Chondrocyte (in vitro differentiated cells): ENCODE results near the gene RELCH. TPM values are rescaled to one million over a fixed set of nuclear protein-coding genes. Genes with fewer than 3 reads are reported as not detected.

Experiments
- DNase-seq: peaks from one replicate; pipeline ENCODE4 v3.0.0; 2021; ENCODE audit warnings: mixed read lengths, low spot score
- H3K27ac Mint-ChIP-seq: one replicate; pipeline ENCODE4 v1.8.0; 2021; ENCODE audit warnings: mild to moderate bottlenecking, moderate library complexity, mixed read lengths; ENCODE audit not compliant: unreplicated experiment
- H3K27me3 Mint-ChIP-seq: 2 replicates; pipeline ENCODE4 v1.8.0; 2021; ENCODE audit warnings: low read depth, mixed read lengths
- H3K36me3 Mint-ChIP-seq: 2 replicates; pipeline ENCODE4 v1.8.0; 2021; ENCODE audit warnings: low read depth, mixed read lengths
- H3K4me1 Mint-ChIP-seq: 2 replicates; pipeline ENCODE4 v1.8.0; 2021; ENCODE audit warnings: low read depth, mild to moderate bottlenecking, mixed read lengths
- H3K4me3 Mint-ChIP-seq: one replicate; pipeline ENCODE4 v1.8.0; 2021; ENCODE audit warnings: mild to moderate bottlenecking, moderate library complexity, mixed read lengths; ENCODE audit not compliant: unreplicated experiment
- H3K9me3 Mint-ChIP-seq: 2 replicates; pipeline ENCODE4 v1.8.0; 2021; ENCODE audit warnings: low read depth, mixed read lengths
- total RNA-seq: library from RNA; stranded (reverse); gene quantifications from 3 replicates; pipeline ENCODE4 v1.2.1, GENCODE V29; 2021
- TF ChIP-seq, protein P1 (sequence below): fragments of 200-600 bp; sonication (generic); IDR thresholded peaks from 2 replicates; pipeline ENCODE4 v1.5.0; 2021; ENCODE audit warnings: antibody characterized with exemption, mild to moderate bottlenecking, moderate library complexity

RELCH gene
- total RNA-seq, 1 donor from 2014 or later: 15.2 TPM

DNA sequence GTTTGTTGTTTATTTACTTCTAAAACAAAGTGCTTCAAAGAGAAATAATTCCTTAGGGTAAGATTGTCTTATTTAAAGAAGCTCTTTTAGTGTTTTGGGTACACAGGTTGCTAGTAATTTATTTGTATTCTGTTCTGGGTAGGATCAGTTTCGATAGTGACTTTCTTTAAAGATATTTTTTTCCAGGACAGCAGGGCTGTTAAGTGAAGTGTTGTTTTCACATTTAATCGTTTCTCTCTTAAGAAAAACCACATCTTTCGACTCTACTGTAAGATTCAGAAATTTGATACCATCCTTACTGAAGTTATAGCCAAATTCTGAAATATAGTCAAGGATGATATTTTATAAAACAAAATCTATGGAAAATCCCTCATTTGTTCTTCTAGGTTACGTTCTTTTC, 155.8 kb downstream of the RELCH start:
- Mint-ChIP-seq H3K4me1 (peaks cover 3% of the 10 kb centered on the region), H3K27me3 (peaks cover 46% of the 10 kb centered on the region), H3K4me3 (no peak overlapping the region), H3K9me3 (no peaks in the 10 kb centered on the region), H3K27ac (no peak overlapping the region), H3K36me3 (no peaks in the 10 kb centered on the region)
- no peak for DNase-seq
- TF ChIP-seq, protein P1, sequence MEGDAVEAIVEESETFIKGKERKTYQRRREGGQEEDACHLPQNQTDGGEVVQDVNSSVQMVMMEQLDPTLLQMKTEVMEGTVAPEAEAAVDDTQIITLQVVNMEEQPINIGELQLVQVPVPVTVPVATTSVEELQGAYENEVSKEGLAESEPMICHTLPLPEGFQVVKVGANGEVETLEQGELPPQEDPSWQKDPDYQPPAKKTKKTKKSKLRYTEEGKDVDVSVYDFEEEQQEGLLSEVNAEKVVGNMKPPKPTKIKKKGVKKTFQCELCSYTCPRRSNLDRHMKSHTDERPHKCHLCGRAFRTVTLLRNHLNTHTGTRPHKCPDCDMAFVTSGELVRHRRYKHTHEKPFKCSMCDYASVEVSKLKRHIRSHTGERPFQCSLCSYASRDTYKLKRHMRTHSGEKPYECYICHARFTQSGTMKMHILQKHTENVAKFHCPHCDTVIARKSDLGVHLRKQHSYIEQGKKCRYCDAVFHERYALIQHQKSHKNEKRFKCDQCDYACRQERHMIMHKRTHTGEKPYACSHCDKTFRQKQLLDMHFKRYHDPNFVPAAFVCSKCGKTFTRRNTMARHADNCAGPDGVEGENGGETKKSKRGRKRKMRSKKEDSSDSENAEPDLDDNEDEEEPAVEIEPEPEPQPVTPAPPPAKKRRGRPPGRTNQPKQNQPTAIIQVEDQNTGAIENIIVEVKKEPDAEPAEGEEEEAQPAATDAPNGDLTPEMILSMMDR: no peak

DNA sequence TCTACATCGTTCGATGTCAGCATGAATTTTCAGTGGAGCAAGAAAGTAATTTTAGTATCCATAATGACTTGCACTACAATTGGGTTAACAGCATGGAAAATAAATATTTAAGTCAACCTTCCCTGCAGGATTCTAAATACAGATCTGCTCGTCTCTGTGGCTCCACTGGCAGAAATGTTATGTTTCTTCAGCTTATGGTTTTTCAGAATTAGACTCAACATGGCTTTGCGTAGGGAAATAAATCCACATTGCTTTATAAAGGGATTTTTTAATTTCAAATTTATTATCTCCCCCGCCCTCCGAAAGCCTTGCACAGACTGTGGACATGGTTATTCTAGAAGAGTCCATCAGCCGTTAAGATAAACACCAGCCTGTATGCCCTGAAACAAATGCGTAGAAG, 156.3 kb downstream of the RELCH start:
- TF ChIP-seq, protein P1: no peak
- Mint-ChIP-seq H3K36me3 (no peaks in the 10 kb centered on the region), H3K9me3 (no peaks in the 10 kb centered on the region), H3K27me3 (peaks cover 46% of the 10 kb centered on the region), H3K4me1 (peaks cover 3% of the 10 kb centered on the region), H3K4me3 (no peak overlapping the region), H3K27ac (no peak overlapping the region)
- DNase-seq: no peak

DNA sequence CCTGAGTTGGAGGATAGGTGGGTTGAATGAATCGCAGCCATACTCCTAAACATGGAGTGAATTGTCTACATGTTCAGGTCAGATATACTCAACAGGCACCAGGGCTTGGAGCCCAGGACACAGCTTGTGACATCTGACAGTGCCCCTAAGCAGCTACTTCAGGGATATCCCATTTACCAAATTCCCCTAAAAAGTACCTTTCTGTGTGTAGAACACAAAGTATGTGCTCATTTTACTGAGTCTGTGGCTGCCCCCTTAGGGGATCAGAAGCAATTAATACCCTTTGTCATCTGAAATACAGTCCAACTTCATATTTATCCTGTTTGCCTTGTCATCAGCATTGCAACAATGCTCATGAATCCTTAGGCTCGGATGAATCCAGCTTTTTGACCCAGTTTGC, 158.9 kb downstream of the RELCH start:
- H3K36me3 Mint-ChIP-seq: peaks cover 1% of the 10 kb centered on the region
- H3K4me1 Mint-ChIP-seq: no peaks in the 10 kb centered on the region
- no peak overlapping the region for H3K4me3 Mint-ChIP-seq
- TF ChIP-seq, protein P1: no peak
- no peak for DNase-seq
- peaks cover 41% of the 10 kb centered on the region for H3K27me3 Mint-ChIP-seq
- H3K27ac Mint-ChIP-seq: no peak overlapping the region
- H3K9me3 Mint-ChIP-seq: no peaks in the 10 kb centered on the region

DNA sequence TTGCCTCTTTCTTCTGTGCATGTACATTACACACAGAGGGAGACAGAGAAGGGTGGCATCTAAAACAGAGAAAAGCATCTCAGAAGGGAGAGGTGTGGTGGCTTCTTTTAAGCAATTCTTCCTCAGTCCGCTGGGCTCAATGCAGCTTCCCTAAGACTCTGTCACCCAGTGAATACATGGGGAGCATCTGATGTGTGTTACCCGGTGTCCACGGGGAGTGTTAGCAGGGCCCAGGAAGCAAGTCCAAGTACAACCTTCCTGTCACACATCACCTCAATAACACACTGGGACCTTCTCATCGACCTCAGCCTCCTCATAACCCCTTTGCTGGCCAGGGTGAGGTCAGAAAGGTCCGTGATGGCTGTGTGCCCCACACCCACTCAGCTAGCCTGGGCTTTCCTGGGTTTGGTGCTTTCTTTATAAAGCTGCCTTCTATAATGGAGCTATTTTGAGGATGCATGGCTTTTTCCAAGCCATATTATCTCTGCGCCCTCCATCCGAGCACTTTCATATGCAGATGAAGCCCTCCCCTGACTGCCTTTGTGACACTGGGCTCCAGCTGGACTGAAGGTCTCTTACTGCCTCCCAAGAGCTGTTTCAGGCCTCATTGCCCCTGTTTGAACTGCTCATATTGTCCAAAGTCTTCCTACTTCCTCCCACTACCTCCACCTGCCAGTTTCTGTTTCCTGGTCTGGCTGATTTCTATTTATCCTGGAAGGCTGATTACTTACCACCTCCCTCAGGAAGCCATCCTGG, 159.5 kb downstream of the RELCH start:
- H3K9me3 Mint-ChIP-seq: no peaks in the 10 kb centered on the region
- no peaks in the 10 kb centered on the region for H3K4me1 Mint-ChIP-seq
- DNase-seq: no peak
- TF ChIP-seq, protein P1: no peak
- H3K27ac Mint-ChIP-seq: no peak overlapping the region
- peaks cover 1% of the 10 kb centered on the region for H3K36me3 Mint-ChIP-seq
- no peak overlapping the region for H3K4me3 Mint-ChIP-seq
- peaks cover 41% of the 10 kb centered on the region for H3K27me3 Mint-ChIP-seq

DNA sequence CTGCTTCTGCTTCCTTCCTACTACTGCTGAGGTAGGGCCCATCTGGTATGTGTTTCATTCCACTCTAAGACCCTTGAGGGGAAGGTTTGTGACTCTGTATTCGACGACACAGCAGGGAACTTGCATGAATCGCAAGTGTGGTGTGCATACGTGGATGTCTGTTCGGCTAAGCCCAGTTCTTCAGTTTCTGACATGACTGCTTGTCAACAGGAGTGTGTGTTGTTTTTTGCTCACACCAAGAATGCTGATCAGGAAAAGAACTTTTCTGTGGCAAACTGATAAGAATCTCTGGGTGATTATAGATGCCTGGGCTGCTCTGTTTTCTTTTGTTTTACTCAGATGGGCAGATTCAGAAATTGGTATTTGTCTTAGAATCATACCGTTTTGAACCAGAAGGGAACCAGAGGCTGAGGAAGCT, 160.0 kb downstream of the RELCH start:
- H3K27me3 Mint-ChIP-seq: peaks cover 41% of the 10 kb centered on the region
- H3K4me1 Mint-ChIP-seq: no peaks in the 10 kb centered on the region
- H3K27ac Mint-ChIP-seq: no peak overlapping the region
- H3K4me3 Mint-ChIP-seq: no peak overlapping the region
- peaks cover 1% of the 10 kb centered on the region for H3K36me3 Mint-ChIP-seq
- TF ChIP-seq, protein P1: no peak
- no peak for DNase-seq
- no peaks in the 10 kb centered on the region for H3K9me3 Mint-ChIP-seq
